GM21447 (cell line): Measurements from ENCODE around the gene DPM3.
"Not testable (repeated sequence)": the region's sequence is repeated elsewhere in the genome, so short reads cannot be mapped to it uniquely, and the experiment has no call there.

Experiments
- ATAC-seq: cut with Tn5 transposase; IDR thresholded peaks from one replicate; pipeline ENCODE4 v1.9.1; 2021; ENCODE audit not compliant: unreplicated experiment

Gene DPM3

GRCh38 chr1:155162631-155163030, 22.3 kb upstream of the DPM3 start:
- not testable (repeated sequence) for ATAC-seq

DNA sequence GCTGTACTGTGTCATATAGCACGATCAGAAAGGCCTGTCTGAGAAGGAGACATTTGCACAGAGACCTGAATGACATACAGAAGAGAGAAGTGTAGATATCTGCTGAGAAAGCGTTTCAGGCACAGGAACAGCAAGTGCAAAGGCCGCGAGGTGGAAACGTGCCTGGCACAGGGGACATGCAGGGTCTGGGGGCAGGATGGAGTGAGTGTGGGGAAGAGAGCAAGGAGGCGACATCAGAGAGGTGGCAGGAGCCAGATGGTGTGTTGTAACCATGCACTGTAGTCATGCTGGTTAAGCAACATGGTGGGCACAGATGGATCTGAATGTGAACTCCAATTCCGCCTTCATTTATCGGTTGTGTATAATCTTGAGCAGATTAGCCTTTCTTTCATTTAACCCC, 19.8 kb upstream of the DPM3 start:
- no peak for ATAC-seq

- no peak for ATAC-seq
These were observed 18.7 kb upstream of the DPM3 start for GRCh38 chr1:155158991-155159390.

DNA sequence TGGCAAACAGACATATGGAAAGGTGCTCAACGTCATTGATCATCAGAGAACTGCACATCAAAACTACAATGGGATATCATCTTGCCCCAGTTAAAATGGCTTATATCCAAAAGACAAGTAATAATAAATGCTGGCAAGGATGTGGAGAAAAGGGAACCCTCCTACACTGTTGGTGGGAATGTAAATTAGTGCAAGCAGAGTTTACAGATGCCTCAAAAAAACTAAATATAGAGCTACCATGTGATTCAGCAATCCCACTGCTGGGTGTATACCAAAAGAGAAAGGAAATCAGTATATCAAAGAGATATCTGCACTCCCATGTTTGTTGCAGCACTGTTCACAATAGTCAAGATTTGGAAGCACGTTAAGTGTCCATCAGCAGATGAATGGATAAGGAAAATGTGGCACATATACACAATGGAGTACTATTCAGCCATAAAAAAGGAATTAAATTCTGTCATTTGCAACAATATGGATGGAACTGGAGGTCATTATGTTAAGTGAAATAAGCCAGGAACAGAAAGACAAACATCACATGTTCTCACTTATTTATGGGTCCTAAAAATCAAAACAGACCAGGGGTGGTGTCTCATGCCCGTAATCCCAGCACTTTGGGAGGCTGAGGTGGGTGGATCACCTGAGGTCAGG, 15.8 kb upstream of the DPM3 start:
- not testable (repeated sequence) for ATAC-seq

DNA sequence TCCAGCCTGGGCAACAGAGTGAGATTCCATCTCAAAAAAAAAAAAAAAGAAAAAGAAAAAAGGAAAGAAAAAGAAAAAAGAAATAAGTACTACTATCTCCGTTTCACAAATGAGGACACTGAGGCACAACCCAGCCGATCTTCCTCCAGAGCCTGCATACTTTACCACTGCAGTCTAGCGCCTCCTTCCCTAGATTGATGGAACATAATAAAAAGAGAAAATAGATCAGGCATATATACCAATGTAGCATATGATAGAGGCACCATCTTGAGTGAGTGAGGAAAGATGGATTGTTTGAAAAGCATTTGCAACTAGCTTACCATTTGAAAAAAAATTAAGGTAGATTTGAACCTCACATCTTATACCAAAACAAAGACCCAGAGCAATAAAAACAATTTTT, 5.2 kb upstream of the DPM3 start:
- no peak for ATAC-seq

- ATAC-seq = no peak
These were observed 1.4 kb upstream of the DPM3 start for GRCh38 chr1:155141749-155142148.

DNA sequence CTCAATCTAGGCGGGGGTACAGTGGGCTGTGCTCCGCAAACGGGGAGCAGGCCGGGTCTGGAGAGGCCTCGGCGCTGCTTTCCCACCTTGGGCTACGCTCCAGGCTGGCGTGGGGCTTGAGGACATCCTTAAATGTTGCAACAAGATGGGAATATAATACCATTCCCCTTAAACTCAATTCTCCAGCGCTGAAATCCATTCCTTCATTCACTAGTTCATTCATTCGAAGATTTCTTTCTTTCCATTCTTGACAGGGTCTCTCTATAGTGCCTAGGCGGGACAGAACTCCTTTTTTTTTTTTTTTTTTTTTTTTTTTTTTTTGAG, 261 bp upstream of the DPM3 start:
- ATAC-seq = no peak

DNA sequence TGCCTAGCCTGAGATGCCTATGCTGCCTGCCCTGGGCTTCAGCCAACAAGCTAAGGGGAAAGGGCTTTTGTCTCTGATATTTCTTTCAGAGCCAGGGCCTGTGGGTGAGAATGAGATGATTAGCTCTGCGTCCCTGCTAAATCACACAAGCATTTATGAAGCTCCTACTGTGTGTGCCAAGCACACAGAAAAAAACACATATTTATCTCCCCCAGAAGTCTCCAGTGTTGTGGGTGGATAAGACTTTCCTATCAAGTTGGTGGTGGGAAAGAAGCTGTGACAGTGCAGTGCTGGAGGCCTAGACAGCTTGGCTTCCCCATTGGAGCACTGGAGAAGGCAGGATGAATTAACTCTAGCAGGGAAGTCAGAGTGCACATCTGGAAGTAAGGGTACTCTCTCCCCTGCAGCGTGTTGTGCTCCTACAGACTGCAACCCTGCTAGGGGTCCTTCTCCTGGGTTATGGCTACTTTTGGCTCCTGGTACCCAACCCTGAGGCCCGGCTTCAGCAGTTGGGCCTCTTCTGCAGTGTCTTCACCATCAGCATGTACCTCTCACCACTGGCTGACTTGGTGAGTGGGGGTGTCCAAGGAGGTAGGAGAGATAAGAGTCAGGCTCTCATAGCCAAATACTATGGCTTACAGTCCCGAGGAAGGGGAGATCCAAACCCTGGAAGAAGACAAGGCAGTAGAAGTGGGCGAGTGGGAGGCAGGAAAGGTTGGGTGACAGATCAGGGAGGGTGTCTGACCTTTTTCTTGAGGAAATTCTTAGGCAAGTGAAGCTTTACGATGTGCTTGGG, 3.0 kb downstream of the DPM3 start:
- ATAC-seq = no peak

GRCh38 chr1:155136748-155137147, 3.6 kb downstream of the DPM3 start:
- ATAC-seq = no peak

- ATAC-seq = peak; percentile 63
These were observed 4.8 kb downstream of the DPM3 start, which contains the start of gene SLC50A1 for GRCh38 chr1:155135415-155136028. TSS of gene SLC50A1 (plus strand) at chr1:155135852. CDS start at chr1:155135912, 60 bp downstream.

- no peak for ATAC-seq
These were observed 5.4 kb downstream of the DPM3 start for GRCh38 chr1:155134880-155135414.

DNA sequence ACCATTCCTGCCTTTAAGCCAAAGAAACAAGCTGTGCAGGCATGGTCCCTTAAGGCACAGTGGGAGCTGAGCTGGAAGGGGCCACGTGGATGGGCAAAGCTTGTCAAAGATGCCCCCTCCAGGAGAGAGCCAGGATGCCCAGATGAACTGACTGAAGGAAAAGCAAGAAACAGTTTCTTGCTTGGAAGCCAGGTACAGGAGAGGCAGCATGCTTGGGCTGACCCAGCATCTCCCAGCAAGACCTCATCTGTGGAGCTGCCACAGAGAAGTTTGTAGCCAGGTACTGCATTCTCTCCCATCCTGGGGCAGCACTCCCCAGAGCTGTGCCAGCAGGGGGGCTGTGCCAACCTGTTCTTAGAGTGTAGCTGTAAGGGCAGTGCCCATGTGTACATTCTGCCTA, 6.0 kb downstream of the DPM3 start:
- no peak for ATAC-seq

DNA sequence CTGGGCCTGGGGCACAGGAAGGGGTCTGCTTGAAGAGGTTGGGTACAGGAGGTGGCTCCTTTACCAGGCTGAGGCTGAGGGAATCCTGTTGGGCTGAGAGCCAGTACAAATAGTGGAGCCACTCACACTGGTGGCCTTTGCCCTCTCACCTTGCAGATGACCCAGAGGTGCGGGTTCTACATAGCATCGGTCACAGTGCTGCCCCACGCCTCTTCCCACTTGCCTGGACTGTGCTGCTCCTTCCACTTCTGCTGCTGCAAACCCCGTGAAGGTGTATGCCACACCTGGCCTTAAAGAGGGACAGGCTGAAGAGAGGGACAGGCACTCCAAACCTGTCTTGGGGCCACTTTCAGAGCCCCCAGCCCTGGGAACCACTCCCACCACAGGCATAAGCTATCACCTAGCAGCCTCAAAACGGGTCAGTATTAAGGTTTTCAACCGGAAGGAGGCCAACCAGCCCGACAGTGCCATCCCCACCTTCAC, 6.5 kb downstream of the DPM3 start:
- no peak for ATAC-seq

GRCh38 chr1:155131856-155132255, 8.5 kb downstream of the DPM3 start:
- no peak for ATAC-seq

DNA sequence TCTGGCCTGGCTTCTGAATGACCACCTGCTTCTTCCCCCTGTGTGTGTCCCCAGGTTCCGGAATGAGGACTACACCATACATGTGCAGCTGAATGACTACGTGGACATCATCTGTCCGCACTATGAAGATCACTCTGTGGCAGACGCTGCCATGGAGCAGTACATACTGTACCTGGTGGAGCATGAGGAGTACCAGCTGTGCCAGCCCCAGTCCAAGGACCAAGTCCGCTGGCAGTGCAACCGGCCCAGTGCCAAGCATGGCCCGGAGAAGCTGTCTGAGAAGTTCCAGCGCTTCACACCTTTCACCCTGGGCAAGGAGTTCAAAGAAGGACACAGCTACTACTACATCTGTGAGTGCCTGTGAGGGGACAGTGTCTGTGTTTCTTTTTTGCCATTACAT, 9.0 kb downstream of the DPM3 start:
- ATAC-seq = no peak

DNA sequence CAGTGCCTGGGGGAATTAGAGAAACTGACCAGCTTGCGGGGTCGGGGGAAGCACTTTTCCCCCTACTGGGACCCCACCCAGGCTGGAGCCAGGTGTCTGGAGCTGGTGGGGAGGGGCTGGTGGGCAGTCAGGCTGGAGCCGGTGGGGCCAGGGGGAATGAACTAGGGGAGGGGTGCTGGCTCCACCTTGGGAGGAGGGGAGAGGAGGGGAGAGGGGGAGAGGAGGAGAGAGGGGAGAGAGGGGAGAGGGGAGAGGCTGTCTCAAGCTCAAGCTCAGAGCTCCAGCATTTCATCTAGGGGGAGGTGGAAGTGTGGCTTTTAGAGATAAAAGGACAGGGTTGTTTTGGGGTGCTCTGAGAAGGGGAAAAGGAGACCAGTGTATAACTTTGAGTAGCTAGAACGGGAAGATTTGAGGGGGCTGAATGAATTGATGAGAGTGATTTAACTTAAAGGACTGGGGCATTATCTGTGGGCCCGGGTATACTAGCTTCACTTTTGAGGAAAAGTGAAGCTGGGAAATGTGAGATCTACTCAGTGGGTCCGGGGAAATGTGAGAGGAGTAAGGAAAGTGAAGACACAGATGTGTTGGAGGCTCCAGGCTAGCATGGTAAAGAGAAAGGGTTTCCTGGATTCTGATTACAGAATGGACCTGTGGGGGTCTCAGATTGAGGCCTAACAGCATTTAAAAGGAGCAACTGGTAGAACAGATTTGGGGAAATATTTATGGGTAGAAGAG, 9.9 kb downstream of the DPM3 start:
- no peak for ATAC-seq

GRCh38 chr1:155128755-155129473, 11.4 kb downstream of the DPM3 start:
- no peak for ATAC-seq

DNA sequence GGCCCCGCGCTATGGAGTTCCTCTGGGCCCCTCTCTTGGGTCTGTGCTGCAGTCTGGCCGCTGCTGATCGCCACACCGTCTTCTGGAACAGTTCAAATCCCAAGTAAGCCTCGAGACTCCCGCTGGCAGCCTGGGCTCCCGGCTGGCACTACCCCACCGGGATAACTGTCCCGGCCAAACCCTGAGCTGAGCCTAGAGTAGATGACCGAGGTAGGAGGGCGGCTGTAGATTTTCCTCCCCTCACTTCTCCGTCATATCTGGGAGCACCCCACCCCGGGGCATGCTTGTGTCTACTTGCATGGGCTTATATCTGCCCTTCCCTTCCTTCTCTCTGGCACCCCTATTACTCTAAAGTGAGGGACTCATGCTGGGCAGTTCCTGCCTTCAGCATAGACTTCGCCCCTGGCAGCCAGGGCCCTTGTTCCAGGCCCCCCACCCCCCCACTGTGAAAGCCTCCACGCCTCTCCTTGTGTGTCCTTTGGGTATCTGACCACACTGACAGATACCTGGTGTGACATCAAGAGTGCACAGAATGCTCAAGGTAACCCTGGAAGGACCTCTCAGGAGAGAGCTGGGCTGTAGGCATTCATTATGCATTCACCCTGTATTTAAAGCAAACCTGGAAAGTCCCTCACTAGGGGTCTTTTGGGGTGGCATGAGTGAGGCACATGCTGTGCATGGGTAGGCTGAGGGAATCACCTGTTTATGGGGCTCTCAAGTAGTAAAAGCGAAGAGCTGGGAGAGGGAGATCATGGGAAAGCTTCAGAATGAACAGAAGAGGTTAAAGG, 12.2 kb downstream of the DPM3 start:
- ATAC-seq = no peak

DNA sequence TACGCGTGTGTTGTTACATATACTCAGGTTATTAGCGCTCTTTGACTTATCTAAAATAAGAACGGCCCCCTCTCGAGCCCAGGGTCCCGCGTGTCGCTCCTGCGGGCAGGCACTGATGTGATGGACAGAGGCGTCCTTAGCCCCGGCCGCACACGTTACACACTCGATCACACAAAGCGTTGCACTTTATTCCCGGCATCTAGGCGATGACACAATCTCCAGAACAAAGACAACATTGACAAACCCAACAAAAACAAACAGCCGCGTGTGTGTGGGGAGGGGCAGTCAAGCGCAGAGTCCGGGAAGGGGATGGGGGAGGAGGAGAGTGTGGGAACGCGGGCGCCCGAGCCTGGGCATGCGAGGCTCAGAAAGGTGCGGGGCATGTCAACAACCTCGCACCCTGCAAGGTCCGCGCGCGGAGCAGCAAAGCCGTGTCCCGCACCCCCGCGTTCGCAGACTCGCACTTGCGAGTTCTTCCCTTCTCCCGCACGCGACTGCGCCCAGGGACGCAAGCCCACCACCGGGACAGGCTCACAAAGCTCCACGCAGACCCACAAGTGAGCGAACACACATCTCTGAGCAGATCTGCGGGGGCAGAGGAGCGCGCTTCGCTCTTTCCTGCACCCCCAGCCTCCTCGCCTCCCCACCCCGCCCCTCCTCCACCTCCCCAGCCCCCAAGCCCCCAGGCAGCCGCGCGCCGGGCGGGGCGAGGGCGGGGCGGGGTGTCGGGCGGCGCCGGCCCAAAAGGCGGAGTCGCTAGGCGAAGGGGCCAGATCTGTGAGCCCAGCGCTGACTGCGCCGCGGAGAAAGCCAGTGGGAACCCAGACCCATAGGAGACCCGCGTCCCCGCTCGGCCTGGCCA, 13.0 kb downstream of the DPM3 start, which contains the start of gene EFNA1:
EFNA1 (plus strand) TSS at position 772 of the 862 bp plus-strand sequence. CDS start 102 bp downstream, outside the sequence.
- no peak for ATAC-seq
